HCT116 (cell line): ENCODE results near the gene RIN3. TPM values are rescaled to one million over a fixed set of nuclear protein-coding genes. Genes with fewer than 3 reads are reported as not detected.

Experiments used
- ATAC-seq: fragments of 200-7000 bp; cut with Tn5 transposase; 2 replicates; pipeline ENCODE4 v1.9.1; 2020; ENCODE audit warnings: mild to moderate bottlenecking, moderate library complexity
- BruUV-seq: library from RNA; stranded (reverse); fragments of 400-500 nt; replicated peaks from 2 replicates; lab custom pipeline; 2021; lab: Mats Ljungman, UMichigan
- CTCF ChIA-PET: fragments of 300-600 bp; sonication (Branson Sonifier 250); formaldehyde crosslinking; loops from one replicate; lab custom pipeline; 2021; ENCODE audit warnings: antibody characterized with exemption; lab: Charles Lee
- POLR2A ChIA-PET: fragments of 300-600, 350-600 bp; sonication (Branson Sonifier 250); formaldehyde crosslinking; loops from one replicate; lab custom pipeline; 2021; ENCODE audit warnings: antibody characterized with exemption; lab: Charles Lee
- RAD21 ChIA-PET, 2 experiments: fragments of 300-600 bp; sonication (Branson Sonifier 250); formaldehyde crosslinking; loops; one replicate each; lab custom pipeline; 2023; ENCODE audit warnings: low total read pairs in 2 of 2; ENCODE audit not compliant: uncharacterized antibody in 2 of 2, unreplicated experiment in 2 of 2, low non-redundant PET in 1 of 2; lab: Charles Lee
- DNase-seq: peaks from one replicate; pipeline ENCODE4 v3.0.0-alpha.2; 2010; ENCODE audit warnings: low read depth, low spot score
- H2AFZ ChIP-seq: fragments of 200-600 bp; shearing (Covaris generic), sonication (generic); 2 replicates; pipeline ENCODE4 v1.6.1; 2017; ENCODE audit warnings: low read depth, mixed run types, mixed read lengths, antibody characterized with exemption, low read length; ENCODE audit not compliant: poor library complexity, severe bottlenecking
- H3K27ac ChIP-seq: 2 replicates; pipeline ENCODE4 v1.5.1; 2012; ENCODE audit warnings: low read depth, low read length
- H3K27me3 ChIP-seq: fragments of 200-600 bp; sonication (generic); 2 replicates; pipeline ENCODE4 v1.6.1; 2016; ENCODE audit warnings: mixed run types, low read length, mixed read lengths; ENCODE audit not compliant: insufficient read depth
- H3K36me3 ChIP-seq, 2 experiments: fragments of 200-500 bp in 1 of 2; fragments of 200-600 bp in 1 of 2; sonication (Bioruptor generic) in 1 of 2; sonication (generic) in 1 of 2; 2 replicates each; pipeline versions ENCODE4 v1.5.1 to v1.6.1; 2014 to 2016; ENCODE audit warnings: low read length in 2 of 2, inconsistent platforms in 1 of 2, mixed read lengths in 1 of 2, mixed run types in 1 of 2; ENCODE audit not compliant: insufficient read depth in 2 of 2, control insufficient read depth in 1 of 2
- H3K4me1 ChIP-seq, 2 experiments: fragments of 200-600 bp in 1 of 2; sonication (generic) in 1 of 2; 2 replicates each; pipeline versions ENCODE4 v1.5.1 to v1.6.1; 2012 to 2017; ENCODE audit warnings: low read length in 2 of 2, inconsistent platforms in 1 of 2, mild to moderate bottlenecking in 1 of 2, mixed read lengths in 1 of 2, mixed run types in 1 of 2, moderate library complexity in 1 of 2; ENCODE audit not compliant: insufficient read depth in 2 of 2, control insufficient read depth in 1 of 2
- H3K4me2 ChIP-seq: fragments of 200-600 bp; sonication (generic); 2 replicates; pipeline ENCODE4 v1.6.1; 2017; ENCODE audit warnings: mixed run types, low read length, mixed read lengths
- H3K4me3 ChIP-seq, 2 experiments: fragments of 200-600 bp in 1 of 2; sonication (generic) in 1 of 2; replicated peaks in 1 of 2; 2 replicates each; pipeline ENCODE4 v1.5.1; 2011 to 2016; ENCODE audit warnings: low read length in 2 of 2, control low read depth in 1 of 2, low read depth in 1 of 2, mild to moderate bottlenecking in 1 of 2, mixed read lengths in 1 of 2, mixed run types in 1 of 2
- H3K79me2 ChIP-seq: fragments of 200-600 bp; sonication (generic); 2 replicates; pipeline ENCODE4 v1.6.1; 2017; ENCODE audit warnings: mild to moderate bottlenecking, mixed run types, low read length, moderate library complexity, mixed read lengths; ENCODE audit not compliant: insufficient read depth
- H3K9ac ChIP-seq: fragments of 200-600 bp; sonication (generic); 2 replicates; pipeline ENCODE4 v1.6.1; 2016; ENCODE audit warnings: low read length, mixed read lengths
- H3K9me2 ChIP-seq: fragments of 200-600 bp; sonication (generic), shearing (Covaris generic); 2 replicates; pipeline ENCODE4 v1.6.1; 2017; ENCODE audit warnings: mixed run types, mild to moderate bottlenecking, moderate library complexity; ENCODE audit not compliant: insufficient read depth
- H3K9me3 ChIP-seq, 2 experiments: fragments of 200-500 bp in 1 of 2; fragments of 200-600 bp in 1 of 2; sonication (Bioruptor generic) in 1 of 2; sonication (generic) in 1 of 2; 2 replicates each; pipeline ENCODE4 v1.6.1; 2014 to 2017; ENCODE audit warnings: low read length in 2 of 2, mixed read lengths in 2 of 2, inconsistent platforms in 1 of 2, low read depth in 1 of 2, mild to moderate bottlenecking in 1 of 2, mixed run types in 1 of 2, moderate library complexity in 1 of 2; ENCODE audit not compliant: control insufficient read depth in 1 of 2, insufficient read depth in 1 of 2
- H4K20me1 ChIP-seq: fragments of 200-600 bp; sonication (generic), shearing (Covaris generic); 2 replicates; pipeline ENCODE4 v1.6.1; 2017; ENCODE audit warnings: mixed run types, mild to moderate bottlenecking, moderate library complexity; ENCODE audit not compliant: insufficient read depth
- CEBPB ChIP-seq: IDR thresholded peaks from 2 replicates; pipeline ENCODE4 v1.6.1; 2012; ENCODE audit warnings: low read depth
- EGR1 ChIP-seq: IDR thresholded peaks from 2 replicates; pipeline ENCODE4 v1.6.1; 2012; ENCODE audit warnings: low read depth
- ELF1 ChIP-seq: IDR thresholded peaks from 2 replicates; pipeline ENCODE4 v1.6.1; 2012; ENCODE audit warnings: low read depth, borderline replicate concordance
- EZH2 ChIP-seq: fragments of 200-600 bp; sonication (generic); IDR thresholded peaks from 2 replicates; pipeline ENCODE4 v1.6.1; 2017; ENCODE audit warnings: antibody characterized with exemption, mixed run types
- JUND ChIP-seq: IDR thresholded peaks from 2 replicates; pipeline ENCODE4 v1.6.1; 2012
- POLR2A ChIP-seq: IDR thresholded peaks from 2 replicates; pipeline ENCODE4 v1.7.0; 2011; ENCODE audit warnings: borderline replicate concordance; ENCODE audit not compliant: insufficient read depth, insufficient read length; ENCODE audit errors: extremely low read depth
- POLR2AphosphoS5 ChIP-seq: IDR thresholded peaks from 2 replicates; pipeline ENCODE4 v1.6.1; 2011; ENCODE audit warnings: mild to moderate bottlenecking, low read depth, low read length, moderate library complexity
- RAD21 ChIP-seq: IDR thresholded peaks from 2 replicates; pipeline ENCODE4 v1.6.1; 2012; ENCODE audit warnings: low read depth, mild to moderate bottlenecking
- SIN3A ChIP-seq: IDR thresholded peaks from 2 replicates; pipeline ENCODE4 v1.6.1; 2012; ENCODE audit warnings: low read depth
- SP1 ChIP-seq: IDR thresholded peaks from 2 replicates; pipeline ENCODE4 v1.6.1; 2012; ENCODE audit warnings: low read depth
- SRF ChIP-seq: IDR thresholded peaks from 2 replicates; pipeline ENCODE4 v1.6.1; 2012; ENCODE audit warnings: low read depth
- YY1 ChIP-seq: IDR thresholded peaks from 2 replicates; pipeline ENCODE4 v1.6.1; 2011; ENCODE audit warnings: low read length, low read depth, moderate library complexity, mild to moderate bottlenecking; ENCODE audit not compliant: insufficient replicate concordance; ENCODE audit errors: extremely low read depth
- ZNF274 ChIP-seq: fragments of 200-500 bp; sonication (Bioruptor generic); IDR thresholded peaks from 2 replicates; pipeline ENCODE4 v1.6.1; 2014; ENCODE audit warnings: mild to moderate bottlenecking, low read depth, low read length, inconsistent platforms
- intact Hi-C: fragments of 100-400 bp; cut with micrococcal nuclease; formaldehyde crosslinking; loops from 2 replicates; pipeline ENCODE4 v1.10.0; 2022
- total RNA-seq: library from RNA; stranded (reverse); gene quantifications from one replicate; pipeline ENCODE4 v1.2.1, GENCODE V29; 2021; ENCODE audit not compliant: unreplicated experiment
- TF ChIP-seq, protein P1 (sequence below): IDR thresholded peaks from 2 replicates; pipeline ENCODE4 v1.6.1; 2012
- TF ChIP-seq, protein P2 (sequence below): IDR thresholded peaks from 2 replicates; pipeline ENCODE4 v1.6.1; 2012; ENCODE audit warnings: low read depth
- TF ChIP-seq, protein P3 (sequence below): IDR thresholded peaks from 2 replicates; pipeline ENCODE4 v1.6.1; 2011; ENCODE audit warnings: mild to moderate bottlenecking, low read length, moderate library complexity; ENCODE audit not compliant: insufficient replicate concordance; ENCODE audit errors: extremely low read depth
- TF ChIP-seq, protein P4 (sequence below), 3 experiments: fragments of 200-600 bp in 1 of 3; sonication (generic) in 1 of 3; IDR thresholded peaks in 2 of 3; conservative IDR thresholded peaks in 1 of 3; 2 replicates each; pipeline ENCODE4 v1.5.1; 2012 to 2017; ENCODE audit warnings: low read depth in 2 of 3, low read length in 2 of 3, antibody characterized with exemption in 1 of 3, borderline replicate concordance in 1 of 3, control low read depth in 1 of 3, mild to moderate bottlenecking in 1 of 3, mixed read lengths in 1 of 3, mixed run types in 1 of 3, moderate library complexity in 1 of 3; ENCODE audit not compliant: insufficient read depth in 1 of 3

Gene RIN3
- total RNA-seq, 1 experiment from 2014 or later, result 22.2 TPM

DNA sequence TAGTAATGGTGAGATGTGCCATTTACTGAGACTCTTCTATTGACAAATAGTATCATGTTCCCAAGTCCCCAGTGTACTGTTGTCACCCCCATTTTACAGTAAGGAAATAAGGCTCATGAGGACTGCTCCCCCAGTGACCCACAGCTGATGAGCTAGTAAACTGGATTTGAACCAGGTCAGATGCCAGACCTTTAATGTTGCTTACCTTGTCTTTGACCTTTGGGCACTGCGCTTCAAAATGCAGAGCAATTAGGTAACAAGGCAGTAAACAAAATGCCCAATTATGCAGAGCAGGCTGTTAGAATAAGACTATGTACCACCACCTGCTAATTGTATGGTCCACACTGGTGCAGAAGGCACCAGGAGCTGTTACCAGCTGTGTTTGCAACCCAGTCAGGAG lies 38.5 kb upstream of the RIN3 start:
- POLR2A ChIA-PET, result no interaction called here
- no TSS peak for BruUV-seq
- RAD21 ChIA-PET, result no interaction called here

More for the DNA sequence above, 38.5 kb upstream of the RIN3 start:
- Histone ChIP-seq H3K4me1 (peaks cover 33 to 42% of the 10 kb centered on the region in 2 experiments), H4K20me1 (no peaks in the 10 kb centered on the region), H3K9me3 (no peaks in the 10 kb centered on the region), H3K9me2 (no peaks in the 10 kb centered on the region), H3K4me3 (no peak overlapping the region), H2AFZ (no peak overlapping the region), H3K36me3 (no peaks in the 10 kb centered on the region), H3K79me2 (no peaks in the 10 kb centered on the region), H3K9ac (no peak overlapping the region), H3K4me2 (no peak overlapping the region), H3K27ac (no peak overlapping the region), H3K27me3 (no peaks in the 10 kb centered on the region)
- ATAC-seq (no peak), DNase-seq (no peak)
- TF ChIP-seq EGR1 (no peak), CEBPB (no peak), POLR2AphosphoS5 (no peak), ELF1 (no peak), SIN3A (no peak), SP1 (no peak), EZH2 (no peak), JUND (no peak), ZNF274 (no peak), YY1 (no peak), POLR2A (no peak), RAD21 (no peak), SRF (no peak)
- TF ChIP-seq, protein P1, sequence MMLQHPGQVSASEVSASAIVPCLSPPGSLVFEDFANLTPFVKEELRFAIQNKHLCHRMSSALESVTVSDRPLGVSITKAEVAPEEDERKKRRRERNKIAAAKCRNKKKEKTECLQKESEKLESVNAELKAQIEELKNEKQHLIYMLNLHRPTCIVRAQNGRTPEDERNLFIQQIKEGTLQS, result no peak
- TF ChIP-seq, protein P2, sequence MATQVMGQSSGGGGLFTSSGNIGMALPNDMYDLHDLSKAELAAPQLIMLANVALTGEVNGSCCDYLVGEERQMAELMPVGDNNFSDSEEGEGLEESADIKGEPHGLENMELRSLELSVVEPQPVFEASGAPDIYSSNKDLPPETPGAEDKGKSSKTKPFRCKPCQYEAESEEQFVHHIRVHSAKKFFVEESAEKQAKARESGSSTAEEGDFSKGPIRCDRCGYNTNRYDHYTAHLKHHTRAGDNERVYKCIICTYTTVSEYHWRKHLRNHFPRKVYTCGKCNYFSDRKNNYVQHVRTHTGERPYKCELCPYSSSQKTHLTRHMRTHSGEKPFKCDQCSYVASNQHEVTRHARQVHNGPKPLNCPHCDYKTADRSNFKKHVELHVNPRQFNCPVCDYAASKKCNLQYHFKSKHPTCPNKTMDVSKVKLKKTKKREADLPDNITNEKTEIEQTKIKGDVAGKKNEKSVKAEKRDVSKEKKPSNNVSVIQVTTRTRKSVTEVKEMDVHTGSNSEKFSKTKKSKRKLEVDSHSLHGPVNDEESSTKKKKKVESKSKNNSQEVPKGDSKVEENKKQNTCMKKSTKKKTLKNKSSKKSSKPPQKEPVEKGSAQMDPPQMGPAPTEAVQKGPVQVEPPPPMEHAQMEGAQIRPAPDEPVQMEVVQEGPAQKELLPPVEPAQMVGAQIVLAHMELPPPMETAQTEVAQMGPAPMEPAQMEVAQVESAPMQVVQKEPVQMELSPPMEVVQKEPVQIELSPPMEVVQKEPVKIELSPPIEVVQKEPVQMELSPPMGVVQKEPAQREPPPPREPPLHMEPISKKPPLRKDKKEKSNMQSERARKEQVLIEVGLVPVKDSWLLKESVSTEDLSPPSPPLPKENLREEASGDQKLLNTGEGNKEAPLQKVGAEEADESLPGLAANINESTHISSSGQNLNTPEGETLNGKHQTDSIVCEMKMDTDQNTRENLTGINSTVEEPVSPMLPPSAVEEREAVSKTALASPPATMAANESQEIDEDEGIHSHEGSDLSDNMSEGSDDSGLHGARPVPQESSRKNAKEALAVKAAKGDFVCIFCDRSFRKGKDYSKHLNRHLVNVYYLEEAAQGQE, result no peak
- TF ChIP-seq, protein P3, sequence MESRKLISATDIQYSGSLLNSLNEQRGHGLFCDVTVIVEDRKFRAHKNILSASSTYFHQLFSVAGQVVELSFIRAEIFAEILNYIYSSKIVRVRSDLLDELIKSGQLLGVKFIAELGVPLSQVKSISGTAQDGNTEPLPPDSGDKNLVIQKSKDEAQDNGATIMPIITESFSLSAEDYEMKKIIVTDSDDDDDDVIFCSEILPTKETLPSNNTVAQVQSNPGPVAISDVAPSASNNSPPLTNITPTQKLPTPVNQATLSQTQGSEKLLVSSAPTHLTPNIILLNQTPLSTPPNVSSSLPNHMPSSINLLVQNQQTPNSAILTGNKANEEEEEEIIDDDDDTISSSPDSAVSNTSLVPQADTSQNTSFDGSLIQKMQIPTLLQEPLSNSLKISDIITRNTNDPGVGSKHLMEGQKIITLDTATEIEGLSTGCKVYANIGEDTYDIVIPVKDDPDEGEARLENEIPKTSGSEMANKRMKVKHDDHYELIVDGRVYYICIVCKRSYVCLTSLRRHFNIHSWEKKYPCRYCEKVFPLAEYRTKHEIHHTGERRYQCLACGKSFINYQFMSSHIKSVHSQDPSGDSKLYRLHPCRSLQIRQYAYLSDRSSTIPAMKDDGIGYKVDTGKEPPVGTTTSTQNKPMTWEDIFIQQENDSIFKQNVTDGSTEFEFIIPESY, result no peak
- TF ChIP-seq, protein P4, sequence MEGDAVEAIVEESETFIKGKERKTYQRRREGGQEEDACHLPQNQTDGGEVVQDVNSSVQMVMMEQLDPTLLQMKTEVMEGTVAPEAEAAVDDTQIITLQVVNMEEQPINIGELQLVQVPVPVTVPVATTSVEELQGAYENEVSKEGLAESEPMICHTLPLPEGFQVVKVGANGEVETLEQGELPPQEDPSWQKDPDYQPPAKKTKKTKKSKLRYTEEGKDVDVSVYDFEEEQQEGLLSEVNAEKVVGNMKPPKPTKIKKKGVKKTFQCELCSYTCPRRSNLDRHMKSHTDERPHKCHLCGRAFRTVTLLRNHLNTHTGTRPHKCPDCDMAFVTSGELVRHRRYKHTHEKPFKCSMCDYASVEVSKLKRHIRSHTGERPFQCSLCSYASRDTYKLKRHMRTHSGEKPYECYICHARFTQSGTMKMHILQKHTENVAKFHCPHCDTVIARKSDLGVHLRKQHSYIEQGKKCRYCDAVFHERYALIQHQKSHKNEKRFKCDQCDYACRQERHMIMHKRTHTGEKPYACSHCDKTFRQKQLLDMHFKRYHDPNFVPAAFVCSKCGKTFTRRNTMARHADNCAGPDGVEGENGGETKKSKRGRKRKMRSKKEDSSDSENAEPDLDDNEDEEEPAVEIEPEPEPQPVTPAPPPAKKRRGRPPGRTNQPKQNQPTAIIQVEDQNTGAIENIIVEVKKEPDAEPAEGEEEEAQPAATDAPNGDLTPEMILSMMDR (IDR thresholded peaks at IDR 0.05 in 2 of 3, conservative IDR thresholded peaks at IDR 0.05 in 1 of 3; ENCODE audit: borderline replicate concordance in 1 of 3, insufficient read depth in 1 of 3, low read depth in 2 of 3, low read length in 2 of 3), result no peak
- intact Hi-C loops, result loop anchor here (10.0 kb wide), 1 partner anchor 210 kb away; no protein-coding TSS in a partner anchor
- CTCF ChIA-PET, result no interaction called here
